Ovary (tissue), 3 donors: ENCODE measurements around the gene TCEA2.

Source experiments
- CTCF ChIP-seq, 3 donors: fragments of 450-650 bp in 2 of 3; fragments of 200-600 bp in 1 of 3; IDR thresholded peaks; one replicate each; pipeline versions ENCODE4 v1.5.1 to v1.8.0; 2016 to 2022; ENCODE audit warnings: antibody characterized with exemption in 3 of 3, mild to moderate bottlenecking in 1 of 3
- EP300 ChIP-seq: sonication (generic); formaldehyde crosslinking; IDR thresholded peaks from one replicate; pipeline ENCODE4 v1.6.1; 2017; ENCODE audit warnings: antibody characterized with exemption
- POLR2A ChIP-seq: fragments of 450-650 bp; IDR thresholded peaks from one replicate; pipeline ENCODE4 v1.6.1; 2017; ENCODE audit warnings: antibody characterized with exemption, mild to moderate bottlenecking, moderate library complexity
- donor health status: DM: no; HTN: no; CAD: no.

GRCh38 chr20:64075556-64075955 is 12.6 kb downstream of the TCEA2 start:
- TF ChIP-seq CTCF (IDR thresholded peaks at IDR 0.05) = no peak
- no peak for TF ChIP-seq POLR2A
- TF ChIP-seq EP300 = no peak
